Inferior parietal cortex (tissue), 1 donor: ENCODE data around the gene ZNF282.
"Not testable (repeated sequence)": the region's sequence is repeated elsewhere in the genome, so short reads cannot be mapped to it uniquely, and the experiment has no call there.

Experiments
- DNase-seq: peaks from one replicate; pipeline ENCODE4 v3.0.0-alpha.2; 2016; ENCODE audit errors: extremely low spot score

ZNF282 gene

DNA sequence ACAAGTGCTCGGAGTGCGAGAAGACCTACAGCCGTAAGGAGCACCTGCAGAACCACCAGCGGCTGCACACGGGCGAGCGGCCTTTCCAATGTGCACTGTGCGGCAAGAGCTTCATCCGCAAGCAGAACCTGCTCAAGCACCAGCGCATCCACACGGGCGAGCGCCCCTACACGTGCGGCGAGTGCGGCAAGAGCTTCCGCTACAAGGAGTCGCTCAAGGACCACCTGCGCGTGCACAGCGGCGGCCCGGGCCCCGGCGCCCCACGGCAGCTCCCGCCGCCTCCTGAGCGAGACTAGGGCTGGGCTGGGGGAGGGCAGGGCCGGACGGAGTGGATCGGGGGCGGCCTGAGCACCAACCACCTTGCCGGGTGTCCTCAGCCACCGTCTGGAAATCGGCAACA is 29.0 kb downstream of the ZNF282 start:
- DNase-seq, result no peak

DNA sequence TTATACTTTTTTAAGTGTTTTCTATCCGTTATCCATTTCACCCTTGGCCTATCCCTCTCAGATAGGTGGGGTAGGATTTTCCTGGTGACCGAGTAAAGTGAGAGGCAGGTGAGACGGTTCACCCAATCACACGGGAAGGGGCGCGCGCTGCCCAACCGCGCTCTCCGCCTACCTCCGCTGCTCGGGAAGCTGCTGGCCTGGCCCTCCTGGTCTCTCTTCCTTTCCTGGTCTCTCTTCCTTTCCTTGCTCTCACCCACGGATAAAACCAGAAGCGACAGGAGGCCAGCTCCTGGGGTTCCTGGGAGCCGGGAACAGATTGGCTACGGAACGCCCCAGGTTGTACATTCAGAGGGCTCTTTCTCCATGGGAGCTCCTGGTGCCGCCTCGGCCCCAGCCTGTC is 29.8 kb downstream of the ZNF282 start:
- no peak for DNase-seq

DNA sequence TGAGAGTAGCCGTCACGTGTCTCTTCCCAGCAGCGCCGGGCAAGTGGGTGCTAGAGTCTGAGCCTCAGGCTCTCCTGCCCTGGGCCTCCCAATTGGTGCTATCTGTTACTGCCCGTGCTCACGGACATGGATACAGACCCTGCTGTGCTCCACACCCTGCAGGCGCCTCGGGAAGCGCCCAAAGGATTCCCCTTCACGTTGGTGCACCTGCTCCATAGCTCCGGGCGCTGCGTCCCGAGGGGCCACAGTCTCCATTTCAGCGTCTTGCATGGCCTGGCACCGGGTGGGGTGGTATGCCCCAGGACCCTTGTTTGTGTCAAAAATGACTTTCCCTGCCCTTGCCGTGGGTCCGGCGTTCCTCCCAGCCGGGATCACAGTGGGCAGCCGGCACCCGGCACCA is 30.3 kb downstream of the ZNF282 start:
- DNase-seq, result no peak

DNA sequence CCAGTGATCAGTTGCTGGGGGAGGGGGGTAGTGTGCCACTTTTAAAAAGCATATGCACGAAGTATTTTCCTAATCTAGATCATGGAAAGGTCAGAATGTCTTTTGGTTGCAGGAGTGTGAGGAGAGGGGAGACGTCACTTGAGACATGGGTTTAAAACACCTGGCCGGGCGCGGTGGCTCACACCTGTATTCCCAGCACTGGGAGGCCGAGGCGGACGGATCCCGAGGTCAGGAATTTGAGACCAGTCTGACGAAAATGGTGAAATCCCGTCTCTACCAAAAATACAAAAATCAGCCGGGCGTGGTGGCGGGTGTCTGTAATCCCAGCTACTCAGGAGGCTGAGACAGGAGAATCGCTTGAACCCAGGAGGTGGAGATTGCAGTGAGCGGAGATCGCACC is 31.0 kb downstream of the ZNF282 start:
- DNase-seq, result not testable (repeated sequence)

DNA sequence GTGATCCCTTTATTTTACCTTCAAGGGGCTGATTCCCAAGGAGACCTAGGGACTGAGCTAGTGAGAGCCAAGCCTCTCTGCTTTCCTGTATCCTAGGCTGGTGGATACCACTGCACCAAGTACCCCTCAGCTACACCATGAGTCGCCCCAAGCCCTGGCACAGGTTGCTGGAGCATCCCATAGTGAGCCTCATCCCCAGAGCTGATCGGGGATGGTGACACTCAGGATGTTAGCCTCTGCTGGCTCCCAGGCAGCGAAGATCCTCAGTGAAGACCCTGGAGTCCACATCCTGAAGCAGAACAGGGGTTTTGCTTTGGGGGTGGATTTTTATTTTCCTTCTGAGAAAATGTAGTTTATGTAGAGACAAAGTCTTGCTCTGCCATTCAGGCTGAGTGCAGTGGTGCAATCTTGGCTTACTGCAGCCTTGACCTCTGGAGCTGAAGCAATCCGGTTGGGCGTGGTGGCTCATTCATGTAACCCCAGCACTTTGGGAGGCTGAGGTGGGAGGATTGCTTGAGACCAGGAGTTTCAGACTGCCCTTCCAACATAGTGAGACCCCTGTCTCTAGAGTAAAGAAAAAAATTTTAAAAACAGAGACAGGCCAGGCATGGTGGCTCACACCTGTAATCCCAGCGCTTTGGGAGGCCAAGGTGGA is 31.6 kb downstream of the ZNF282 start:
- DNase-seq, result no peak

DNA sequence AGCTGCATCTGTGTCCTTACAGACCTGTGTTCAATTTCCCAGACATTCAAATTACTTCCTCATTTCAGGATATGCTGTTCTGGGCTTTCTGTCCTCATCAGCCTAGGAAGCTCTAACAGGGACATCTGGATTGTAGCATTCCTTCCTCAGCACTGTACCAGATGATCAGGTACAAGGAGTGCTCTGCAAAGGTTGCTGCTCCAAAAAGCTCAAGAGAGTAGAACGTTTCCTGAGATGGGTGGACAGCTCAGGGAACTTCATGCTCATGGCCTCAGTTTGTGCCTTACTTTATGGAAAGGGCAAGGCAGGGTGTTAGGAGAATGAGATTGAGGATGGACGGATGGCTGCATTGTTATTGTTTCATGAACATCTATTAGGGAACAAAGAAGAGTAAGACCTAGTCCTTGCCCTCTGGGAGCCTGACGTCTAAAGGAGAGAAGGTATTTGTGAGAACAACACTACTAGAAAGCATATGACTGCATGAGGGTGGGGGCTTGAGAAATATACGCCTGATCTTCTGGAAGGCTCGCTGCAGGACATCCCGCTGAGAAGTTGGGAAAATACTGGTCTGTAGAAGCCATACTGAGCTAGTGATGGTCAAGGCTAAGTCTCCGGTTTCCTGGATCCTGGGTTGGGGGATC is 33.6 kb downstream of the ZNF282 start:
- DNase-seq, result no peak

DNA sequence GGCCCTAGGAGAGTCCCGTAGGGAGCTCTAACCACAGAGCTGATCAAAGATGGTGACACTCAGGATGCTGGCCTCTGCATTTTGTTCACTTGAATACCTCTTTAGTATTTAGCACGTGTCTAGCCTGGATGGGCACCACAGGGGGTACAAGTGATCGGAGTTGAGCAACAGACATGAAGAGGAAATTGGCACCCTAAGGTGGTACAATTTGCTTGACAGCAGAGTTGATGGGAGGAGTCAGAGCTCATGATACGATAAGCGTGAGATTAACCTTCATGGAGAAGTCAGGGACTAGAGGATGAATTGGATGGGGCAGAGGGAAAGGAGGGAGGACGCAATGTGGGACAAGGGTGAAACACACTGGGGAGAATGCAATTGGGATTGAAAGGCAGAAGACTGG is 34.2 kb downstream of the ZNF282 start:
- DNase-seq, result no peak

DNA sequence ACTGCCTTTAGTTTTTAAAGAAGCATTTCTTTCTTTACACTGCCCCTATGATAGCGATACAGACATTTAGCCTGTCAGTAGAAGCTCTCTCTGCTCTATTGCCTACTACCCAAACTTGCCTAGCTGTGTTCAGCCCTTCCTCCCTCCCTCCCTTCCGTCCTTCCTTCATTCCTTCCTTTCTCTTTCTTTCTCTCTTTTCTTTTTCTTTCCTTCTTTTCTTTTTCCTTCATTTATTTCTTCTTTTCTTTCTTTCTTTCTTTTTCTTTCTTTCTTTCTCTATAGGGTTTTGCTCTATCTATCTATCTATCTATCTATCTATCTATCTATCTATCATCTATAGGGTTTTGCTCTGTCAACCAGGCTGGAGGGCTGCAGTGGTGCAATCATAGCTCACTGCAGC is 37.0 kb downstream of the ZNF282 start:
- DNase-seq, result no peak

DNA sequence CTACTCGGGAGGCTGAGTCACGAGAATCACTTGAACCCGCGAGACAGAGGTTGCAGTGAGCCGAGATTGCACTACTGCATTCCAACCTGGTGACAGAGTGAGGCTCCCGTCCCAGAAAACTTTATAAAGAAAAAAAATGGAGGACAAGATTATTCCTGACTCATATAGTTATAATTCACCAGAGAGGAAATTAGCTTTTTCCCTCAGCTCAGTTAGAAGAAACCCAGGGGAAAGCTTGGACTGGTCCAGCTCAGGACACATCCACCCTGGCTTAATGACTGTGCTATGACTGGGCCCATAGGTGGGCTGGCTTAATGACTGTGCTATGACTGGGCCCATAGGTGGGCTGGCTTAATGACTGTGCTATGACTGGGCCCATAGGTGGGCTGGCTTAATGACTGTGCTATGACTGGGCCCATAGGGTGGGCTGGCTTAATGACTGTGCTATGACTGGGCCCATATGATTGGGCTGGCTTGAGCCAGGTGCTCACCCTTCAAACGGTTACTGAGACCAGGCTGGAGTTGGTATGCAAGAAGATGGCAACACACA is 38.4 kb downstream of the ZNF282 start:
- DNase-seq, result not testable (repeated sequence)

DNA sequence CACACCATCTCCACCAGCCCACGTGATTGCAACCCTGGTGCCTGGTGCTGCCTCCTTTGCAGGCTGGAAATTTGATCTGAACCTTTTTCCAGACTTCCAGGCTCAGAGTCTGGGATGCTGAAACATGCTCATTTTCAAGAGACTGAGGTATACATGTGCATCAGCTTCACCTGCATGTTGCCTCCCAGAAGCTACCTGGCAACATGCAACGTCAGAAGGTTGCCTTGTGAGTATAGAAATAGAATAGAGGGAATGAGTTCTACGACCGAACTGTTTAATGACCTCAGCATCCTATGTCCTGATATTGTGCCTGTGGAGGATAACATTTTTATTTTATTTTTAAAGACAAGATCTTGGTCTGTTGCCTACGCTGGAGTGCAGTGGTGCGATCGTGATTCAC is 42.2 kb downstream of the ZNF282 start:
- no peak for DNase-seq

DNA sequence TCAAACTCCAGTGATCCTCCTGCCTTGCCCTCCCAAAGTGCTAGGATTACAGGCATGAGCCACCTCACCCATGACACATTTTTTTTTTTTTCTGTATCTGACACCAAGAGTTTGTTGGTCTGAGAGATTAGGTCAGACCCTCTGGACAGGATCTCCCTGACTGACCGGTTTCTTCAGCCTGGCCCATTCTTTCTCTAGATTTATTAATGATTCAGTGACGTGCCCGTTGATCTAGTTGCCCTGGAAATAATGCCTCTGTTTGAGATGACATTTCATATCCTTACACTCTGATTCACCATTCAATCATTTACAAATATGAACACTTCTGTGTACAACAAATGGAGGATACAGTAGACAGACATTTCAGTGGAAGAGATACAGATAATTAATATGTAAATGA is 42.7 kb downstream of the ZNF282 start:
- DNase-seq, result no peak

DNA sequence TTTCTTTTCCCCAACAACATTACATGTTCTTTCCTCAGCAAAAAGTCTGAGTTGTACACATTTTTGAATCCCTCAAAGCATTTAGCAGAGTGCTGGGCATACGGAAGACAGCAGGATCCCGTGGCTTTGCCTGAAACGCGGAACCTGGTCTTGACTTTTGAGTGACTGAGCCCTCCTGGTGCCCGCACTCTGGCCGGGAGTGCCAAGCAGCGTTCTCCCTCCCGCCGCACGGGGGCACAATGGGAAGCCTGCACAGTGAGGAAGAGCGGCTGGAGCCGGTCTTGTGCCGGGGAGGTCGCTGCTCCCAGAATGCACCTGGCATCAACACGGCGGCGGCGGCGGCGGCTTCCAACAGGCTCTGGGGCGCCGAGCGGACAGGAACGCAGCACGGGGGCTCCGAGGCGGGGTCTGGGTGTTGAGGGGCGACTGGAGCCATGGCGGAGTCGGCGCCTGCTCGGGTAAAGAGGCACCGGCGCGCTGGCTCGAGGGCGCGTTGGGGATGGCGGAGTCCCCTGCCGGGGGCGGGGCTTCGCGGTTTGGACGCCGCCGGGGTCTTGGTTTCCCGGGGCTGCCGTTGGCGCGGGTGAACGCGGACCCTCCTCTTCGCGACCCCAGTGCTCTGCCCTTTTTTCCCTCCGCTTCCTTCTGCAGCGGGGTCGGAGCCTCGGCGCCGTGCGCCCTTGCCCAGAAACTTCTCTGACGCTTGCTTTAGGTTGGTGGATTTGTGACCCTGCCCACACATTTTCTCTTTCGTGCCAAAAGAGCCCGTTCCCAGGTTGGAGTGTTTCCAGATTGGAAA is 44.2 kb downstream of the ZNF282 start, which contains the start of gene ZNF212:
ZNF212 (plus strand) TSS at position 307 of the 799 bp plus-strand sequence; CDS start at position 435, 128 bp downstream.
- peak; percentile 93 for DNase-seq

DNA sequence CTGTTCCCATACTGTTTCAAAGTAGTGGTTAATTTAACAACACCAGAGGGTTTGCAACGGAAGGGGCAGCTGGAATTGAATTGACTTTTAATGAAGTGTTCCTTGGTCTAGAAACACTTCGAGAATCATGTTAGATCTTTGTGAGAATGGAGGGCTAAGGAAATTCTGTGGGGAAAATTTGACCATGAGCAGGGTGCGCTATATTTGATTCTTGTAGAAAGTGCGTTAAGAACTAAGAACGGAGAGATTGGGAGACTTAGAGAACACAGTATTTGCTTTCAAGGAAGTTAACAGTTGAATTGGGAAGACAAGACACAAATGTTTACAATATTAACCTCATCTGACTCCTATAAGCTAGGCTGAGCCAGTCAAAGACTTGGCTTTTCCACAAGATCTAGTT is 45.3 kb downstream of the ZNF282 start:
- DNase-seq, result no peak

DNA sequence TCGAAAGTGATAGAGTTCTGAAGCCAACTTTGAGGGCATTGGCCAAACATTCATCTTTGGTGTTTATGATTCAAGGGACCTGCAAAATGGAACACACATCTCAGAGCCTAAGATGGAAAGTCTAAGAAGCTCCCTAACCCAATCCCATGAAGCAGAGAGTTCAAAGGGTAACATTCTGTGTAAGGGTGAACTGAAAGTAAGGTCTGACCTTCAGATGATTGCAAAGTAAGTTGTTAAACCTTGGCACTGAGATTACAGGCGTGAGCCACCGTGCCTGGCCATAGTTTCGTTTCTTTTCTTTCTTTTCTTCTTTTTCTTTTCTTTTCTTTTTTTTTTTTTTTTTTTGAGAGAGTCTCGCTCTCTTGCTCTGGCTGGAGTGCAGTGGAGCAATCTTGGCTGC is 46.4 kb downstream of the ZNF282 start:
- no peak for DNase-seq

DNA sequence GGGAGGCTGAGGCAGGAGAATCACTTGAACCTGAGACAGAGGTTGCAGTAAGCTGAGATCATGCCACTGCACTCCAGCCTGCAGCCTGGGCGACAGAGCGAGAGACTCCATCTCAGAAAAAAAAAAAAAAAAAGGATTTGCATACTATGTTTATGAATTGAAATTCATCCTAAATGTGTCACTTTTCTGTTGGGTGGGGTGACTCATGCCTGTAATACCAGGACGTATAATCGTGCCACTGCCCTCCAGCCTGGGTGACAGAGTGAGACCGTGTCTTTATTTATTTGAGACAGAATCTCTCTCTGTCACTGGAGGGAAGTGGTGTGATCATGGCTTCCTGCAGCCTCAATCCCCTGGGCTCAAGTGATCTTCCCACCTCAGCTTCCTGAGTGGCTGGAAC is 49.9 kb downstream of the ZNF282 start:
- DNase-seq, result no peak

DNA sequence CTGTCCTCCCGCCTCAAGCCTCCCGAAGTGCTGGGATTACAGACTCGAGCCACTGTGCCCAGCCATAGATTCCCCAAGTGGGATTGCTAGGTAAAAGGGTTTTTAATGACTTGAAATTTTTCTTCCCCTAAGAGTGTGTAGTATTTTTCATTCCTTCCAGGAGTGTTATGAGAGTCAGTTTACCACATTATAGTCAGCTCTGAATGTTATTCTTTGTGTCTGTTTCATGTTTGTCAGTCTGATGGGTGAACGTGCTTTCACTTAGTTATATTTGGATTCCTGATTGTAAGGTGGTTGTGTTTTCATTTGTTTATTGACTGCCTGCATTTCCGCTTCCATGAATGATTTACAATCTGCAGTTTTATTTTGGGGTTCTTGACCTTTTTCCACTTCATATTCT is 50.4 kb downstream of the ZNF282 start:
- DNase-seq, result no peak

DNA sequence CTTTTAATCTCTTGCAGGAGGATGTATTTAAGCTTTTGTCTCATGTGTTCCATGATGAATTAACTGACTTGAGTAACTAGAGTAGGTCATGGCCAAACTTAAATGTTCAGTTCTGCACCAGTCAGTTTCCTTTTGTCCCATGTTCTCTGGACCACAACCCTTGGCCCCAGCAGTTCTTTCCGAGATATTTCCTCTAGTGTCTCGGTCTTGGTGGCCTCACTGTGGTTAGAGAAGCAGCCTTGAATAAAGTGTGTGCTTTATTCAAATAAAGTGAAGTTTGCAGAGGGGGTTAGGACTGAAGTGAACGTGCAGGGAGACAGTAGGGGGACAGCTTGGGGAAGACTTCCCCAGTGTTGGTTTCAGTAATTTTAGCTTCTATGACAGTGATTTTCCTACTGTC is 53.4 kb downstream of the ZNF282 start:
- no peak for DNase-seq

DNA sequence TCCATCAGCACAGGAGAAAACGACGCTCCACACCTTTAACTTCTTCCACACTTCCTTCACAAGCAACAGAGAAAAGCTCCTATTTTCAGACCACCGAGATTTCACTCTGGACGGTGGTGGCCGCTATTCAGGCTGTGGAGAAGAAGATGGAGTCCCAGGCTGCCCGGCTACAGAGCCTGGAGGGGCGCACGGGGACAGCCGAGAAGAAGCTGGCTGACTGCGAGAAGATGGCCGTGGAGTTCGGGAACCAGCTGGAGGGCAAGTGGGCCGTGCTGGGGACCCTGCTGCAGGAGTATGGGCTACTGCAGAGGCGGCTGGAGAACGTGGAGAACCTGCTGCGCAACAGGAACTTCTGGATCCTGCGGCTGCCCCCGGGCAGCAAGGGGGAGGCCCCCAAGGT is 54.8 kb downstream of the ZNF282 start:
- not testable (repeated sequence) for DNase-seq

DNA sequence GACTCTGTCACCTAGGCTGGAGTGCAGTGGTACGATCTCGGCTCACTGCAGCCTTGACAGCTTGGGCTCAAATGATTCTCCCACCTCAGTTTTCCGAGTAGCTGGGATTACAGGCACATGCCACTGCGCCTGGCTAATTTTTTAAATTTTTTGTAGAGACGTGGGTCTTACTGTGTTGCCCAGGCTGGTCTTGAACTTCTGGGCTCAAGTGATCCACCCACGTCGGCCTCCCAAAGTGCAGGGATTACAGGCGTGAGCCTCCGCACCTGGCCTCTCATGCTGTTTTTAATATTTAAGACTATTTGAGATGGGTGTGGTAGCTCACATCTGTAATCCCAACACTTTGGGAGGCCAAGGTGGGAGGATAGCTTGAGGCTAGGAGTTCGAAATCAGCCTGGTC is 56.2 kb downstream of the ZNF282 start:
- DNase-seq, result not testable (repeated sequence)

DNA sequence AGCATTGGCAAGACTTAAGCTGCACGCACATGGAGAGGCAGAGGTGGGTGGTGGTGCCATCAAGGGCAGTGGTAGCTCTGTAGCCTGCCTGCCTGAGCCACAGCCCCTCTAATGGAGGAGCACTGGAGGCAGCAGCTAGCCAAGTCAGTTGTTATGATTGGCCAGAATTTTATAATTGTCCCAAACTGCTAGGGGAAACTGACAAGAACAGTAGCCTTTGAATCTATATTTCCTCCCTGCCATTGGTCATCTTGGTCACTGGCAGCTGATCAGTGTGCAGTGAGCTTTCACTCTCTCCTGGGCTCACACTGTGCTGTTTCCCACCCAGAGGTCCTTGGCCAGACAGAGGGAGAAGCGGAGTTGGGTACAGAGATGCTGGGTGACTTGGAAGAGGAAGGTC is 57.0 kb downstream of the ZNF282 start:
- no peak for DNase-seq

DNA sequence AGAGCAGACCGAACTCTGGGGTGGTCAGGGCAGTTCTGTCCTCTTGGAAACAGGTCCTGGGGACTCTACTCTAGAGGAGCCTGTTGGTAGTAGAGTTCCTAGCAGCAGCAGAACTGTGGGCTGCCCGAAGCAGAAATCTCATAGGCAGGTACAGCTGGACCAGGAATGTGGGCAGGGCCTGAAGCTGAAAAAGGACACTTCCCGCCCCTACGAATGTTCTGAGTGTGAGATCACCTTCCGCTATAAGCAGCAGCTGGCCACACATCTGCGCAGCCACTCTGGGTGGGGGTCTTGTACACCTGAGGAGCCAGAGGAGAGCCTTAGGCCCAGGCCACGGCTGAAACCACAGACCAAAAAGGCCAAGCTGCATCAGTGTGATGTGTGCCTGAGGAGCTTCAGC is 58.3 kb downstream of the ZNF282 start:
- DNase-seq, result no peak

DNA sequence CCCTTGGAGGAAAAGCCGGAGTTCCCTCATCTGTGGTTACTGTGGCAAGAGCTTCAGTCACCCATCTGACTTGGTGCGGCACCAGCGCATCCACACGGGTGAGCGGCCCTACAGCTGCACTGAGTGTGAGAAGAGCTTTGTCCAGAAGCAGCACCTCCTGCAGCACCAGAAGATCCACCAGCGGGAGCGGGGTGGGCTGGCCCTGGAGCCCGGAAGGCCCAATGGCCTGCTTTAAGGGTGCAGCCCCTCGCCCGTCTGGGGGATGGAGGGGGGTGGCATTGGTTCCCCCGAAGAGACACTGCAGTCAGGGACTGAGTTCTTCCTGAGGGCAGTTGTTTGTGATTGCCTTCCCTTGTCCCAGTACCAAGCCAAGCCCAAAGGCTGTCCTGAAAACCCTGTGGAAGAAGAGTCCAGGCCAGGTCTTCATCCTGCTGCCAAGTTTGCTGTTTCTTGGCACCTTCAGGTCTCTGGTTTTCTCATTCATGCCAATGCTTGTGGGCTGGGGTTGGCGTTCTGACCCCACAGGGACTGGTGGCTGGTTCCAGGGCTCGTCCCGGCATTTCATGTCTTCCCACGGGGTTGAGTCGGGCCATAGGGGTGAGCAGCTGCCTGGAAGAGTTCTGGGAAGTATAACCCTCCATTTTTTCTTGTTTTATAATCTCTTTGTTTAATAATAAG is 59.0 kb downstream of the ZNF282 start:
- DNase-seq, result no peak
